Measurements from ENCODE around the gene MIAT.

The MIAT gene

DNA sequence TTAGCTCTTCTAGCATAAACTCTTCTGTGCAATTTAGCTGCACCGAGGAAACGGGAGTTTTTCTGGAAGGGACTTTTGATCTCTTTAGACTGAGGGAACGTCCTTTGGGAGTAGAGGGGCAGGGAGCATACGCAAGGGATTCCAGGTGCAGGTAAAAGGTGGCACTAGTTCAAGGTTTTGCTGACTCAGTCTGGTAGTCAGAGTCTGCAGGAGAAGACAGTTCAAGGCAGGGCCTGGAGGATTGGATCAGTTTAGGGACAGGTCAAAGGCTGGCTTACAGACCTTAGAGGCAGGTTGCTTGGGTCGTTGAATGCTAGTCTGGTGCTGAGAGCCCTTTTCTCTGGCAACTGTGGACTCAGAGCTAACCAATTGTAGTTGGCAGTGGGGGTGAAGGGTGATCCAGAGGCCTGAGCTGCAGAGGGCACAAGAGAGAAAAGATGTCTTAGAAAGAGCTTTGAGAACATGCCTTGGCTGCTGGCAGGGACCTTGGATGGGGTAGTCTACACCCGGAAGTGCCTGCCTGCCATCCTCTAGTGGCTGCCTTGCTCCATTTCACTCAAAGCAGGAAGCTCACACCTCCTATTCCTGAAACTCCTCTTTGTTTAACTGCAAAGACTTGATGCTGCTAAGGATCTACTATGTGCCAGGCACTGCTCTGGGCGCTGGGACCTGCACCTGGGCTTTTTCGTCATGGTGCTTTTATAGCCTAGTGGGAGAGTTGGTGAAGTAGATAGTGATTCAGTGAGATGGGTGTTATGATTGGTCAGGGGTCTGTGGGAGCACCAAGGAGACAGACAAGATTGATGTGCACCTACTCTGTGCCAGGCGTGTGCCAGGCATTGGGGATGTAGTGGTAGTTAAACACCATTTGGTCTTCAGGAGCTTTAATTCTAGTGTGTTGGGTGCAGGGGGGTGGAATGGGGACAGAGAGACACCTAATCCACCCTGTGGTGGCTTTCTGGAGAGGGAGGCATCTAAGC, 17.1 kb downstream of the MIAT start:
- no peak for DNase-seq (ENCODE audit: low read depth in 1 of 2, low spot score in 1 of 2)
- no peak for TF ChIP-seq JUND (IDR thresholded peaks at IDR 0.05; ENCODE audit: low read depth)
- in situ Hi-C loops (cut with HindIII; ENCODE audit: low pct_unique_long_range_greater_than_20kb, low sequenced_read_pairs): no loop called here

- no peak for DNase-seq (ENCODE audit: low read depth in 1 of 2, low spot score in 1 of 2)
- in situ Hi-C loops (cut with HindIII; ENCODE audit: low pct_unique_long_range_greater_than_20kb, low sequenced_read_pairs): no loop called here
- TF ChIP-seq JUND (IDR thresholded peaks at IDR 0.05; ENCODE audit: low read depth): no peak
Observed at GRCh38 chr22:26675687-26676268, 18.4 kb downstream of the MIAT start.

GRCh38 chr22:26677217-26677616, 19.8 kb downstream of the MIAT start:
- in situ Hi-C loops (cut with HindIII; ENCODE audit: low pct_unique_long_range_greater_than_20kb, low sequenced_read_pairs): no loop called here
- no peak for DNase-seq (ENCODE audit: low read depth in 1 of 2, low spot score in 1 of 2)
- TF ChIP-seq JUND (IDR thresholded peaks at IDR 0.05; ENCODE audit: low read depth): no peak

GRCh38 chr22:26679003-26679629, 21.7 kb downstream of the MIAT start:
- in situ Hi-C loops (cut with HindIII; ENCODE audit: low pct_unique_long_range_greater_than_20kb, low sequenced_read_pairs): no loop called here
- no peak for TF ChIP-seq JUND (IDR thresholded peaks at IDR 0.05; ENCODE audit: low read depth)
- DNase-seq (ENCODE audit: low read depth in 1 of 2, low spot score in 1 of 2): peak; percentile 56 to 74

DNA sequence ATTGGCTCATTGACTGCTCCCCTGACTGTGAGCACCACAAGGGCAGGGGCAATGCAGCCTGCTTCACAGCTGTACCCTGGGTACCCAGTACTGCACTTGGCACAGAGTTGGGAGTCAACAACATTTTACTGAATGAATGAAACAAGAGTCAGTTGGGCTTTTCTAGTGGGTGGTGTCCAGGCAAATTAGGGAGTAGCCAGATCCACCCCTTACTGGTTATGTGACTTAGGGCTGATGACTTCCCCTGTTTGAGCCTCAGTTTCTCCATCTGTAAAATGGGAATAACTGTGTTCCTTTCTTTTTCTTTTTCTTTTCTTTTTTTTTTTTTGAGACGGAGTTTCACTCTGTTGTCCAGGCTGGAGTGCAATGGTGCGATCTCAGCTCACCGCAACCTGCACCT, 23.1 kb downstream of the MIAT start:
- no peak for DNase-seq (ENCODE audit: low read depth in 1 of 2, low spot score in 1 of 2)
- no peak for TF ChIP-seq JUND (IDR thresholded peaks at IDR 0.05; ENCODE audit: low read depth)
- in situ Hi-C loops (cut with HindIII; ENCODE audit: low pct_unique_long_range_greater_than_20kb, low sequenced_read_pairs): no loop called here

DNA sequence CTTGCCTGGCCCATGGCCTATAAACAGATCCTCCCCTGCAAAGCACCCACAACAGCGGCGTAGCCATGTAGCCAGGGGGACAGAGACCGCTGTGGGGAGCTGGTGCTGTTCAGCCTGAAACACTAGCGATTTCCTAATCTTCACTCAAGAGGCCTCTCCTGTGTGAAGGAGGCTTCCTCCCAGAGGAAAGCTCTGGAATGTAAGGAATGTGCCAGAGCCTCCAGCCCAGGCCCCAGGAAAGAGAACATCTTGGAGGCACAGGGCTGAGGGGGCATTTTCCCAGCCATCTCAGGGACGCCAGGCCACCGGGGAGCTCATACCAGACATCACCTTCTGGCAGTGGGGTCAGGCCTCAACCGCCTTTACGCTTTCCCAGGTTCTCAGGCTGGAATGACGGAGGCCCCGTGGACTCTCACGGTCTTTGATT, 24.0 kb downstream of the MIAT start:
- no peak for TF ChIP-seq JUND (IDR thresholded peaks at IDR 0.05; ENCODE audit: low read depth)
- in situ Hi-C loops (cut with HindIII; ENCODE audit: low pct_unique_long_range_greater_than_20kb, low sequenced_read_pairs): no loop called here
- no peak for DNase-seq (ENCODE audit: low read depth in 1 of 2, low spot score in 1 of 2)

DNA sequence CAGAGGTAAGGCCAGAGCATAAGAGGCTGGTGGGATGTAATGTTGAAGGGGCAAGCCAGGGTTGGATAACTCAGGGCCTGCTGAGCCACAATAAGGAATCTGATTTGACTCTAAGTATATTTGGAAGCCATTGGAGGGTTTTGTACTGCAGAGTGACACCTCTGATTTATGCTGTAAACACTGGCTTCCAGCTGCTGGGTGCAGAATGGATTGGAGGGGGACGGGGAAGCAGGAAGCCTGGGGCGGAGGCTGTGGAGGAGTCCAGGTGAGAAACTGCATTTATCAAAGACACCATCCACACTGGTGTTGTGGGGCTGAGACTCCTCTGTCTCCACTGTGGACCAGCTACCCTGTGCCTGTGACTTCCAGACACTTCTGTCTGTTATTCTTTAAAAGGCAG, 26.8 kb downstream of the MIAT start:
- in situ Hi-C loops (cut with HindIII; ENCODE audit: low pct_unique_long_range_greater_than_20kb, low sequenced_read_pairs): no loop called here
- no peak for TF ChIP-seq JUND (IDR thresholded peaks at IDR 0.05; ENCODE audit: low read depth)
- no peak for DNase-seq (ENCODE audit: low read depth in 1 of 2, low spot score in 1 of 2)

DNA sequence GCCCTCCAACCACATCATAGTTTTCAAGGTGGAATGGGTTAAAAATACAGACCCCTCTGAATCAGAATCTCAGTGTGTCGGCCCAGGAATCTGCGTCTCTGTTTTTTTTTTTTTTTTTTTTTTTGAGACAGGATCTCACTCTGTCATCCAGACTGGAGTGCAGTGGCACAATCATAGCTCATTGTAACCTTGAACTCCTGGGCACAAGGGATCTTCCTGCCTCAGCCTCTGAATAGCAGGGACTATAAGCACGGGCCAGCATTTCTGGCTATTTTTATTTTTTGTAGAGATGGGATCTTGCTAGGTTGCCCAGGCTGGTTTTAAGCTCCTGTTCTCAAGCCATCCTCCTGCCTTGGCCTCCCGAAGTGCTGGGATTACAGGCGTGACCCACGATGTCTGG, 28.2 kb downstream of the MIAT start:
- in situ Hi-C loops (cut with HindIII; ENCODE audit: low pct_unique_long_range_greater_than_20kb, low sequenced_read_pairs): no loop called here
- DNase-seq (ENCODE audit: low read depth in 1 of 2, low spot score in 1 of 2): no peak
- no peak for TF ChIP-seq JUND (IDR thresholded peaks at IDR 0.05; ENCODE audit: low read depth)

GRCh38 chr22:26687439-26687838, 30.1 kb downstream of the MIAT start:
- no peak for TF ChIP-seq JUND (IDR thresholded peaks at IDR 0.05; ENCODE audit: low read depth)
- DNase-seq (ENCODE audit: low read depth in 1 of 2, low spot score in 1 of 2): no peak
- in situ Hi-C loops (cut with HindIII; ENCODE audit: low pct_unique_long_range_greater_than_20kb, low sequenced_read_pairs): no loop called here

GRCh38 chr22:26689513-26690301, 32.3 kb downstream of the MIAT start:
- TF ChIP-seq JUND (IDR thresholded peaks at IDR 0.05; ENCODE audit: low read depth): no peak
- DNase-seq (ENCODE audit: low read depth in 1 of 2, low spot score in 1 of 2): no peak
- in situ Hi-C loops (cut with HindIII; ENCODE audit: low pct_unique_long_range_greater_than_20kb, low sequenced_read_pairs): no loop called here

DNA sequence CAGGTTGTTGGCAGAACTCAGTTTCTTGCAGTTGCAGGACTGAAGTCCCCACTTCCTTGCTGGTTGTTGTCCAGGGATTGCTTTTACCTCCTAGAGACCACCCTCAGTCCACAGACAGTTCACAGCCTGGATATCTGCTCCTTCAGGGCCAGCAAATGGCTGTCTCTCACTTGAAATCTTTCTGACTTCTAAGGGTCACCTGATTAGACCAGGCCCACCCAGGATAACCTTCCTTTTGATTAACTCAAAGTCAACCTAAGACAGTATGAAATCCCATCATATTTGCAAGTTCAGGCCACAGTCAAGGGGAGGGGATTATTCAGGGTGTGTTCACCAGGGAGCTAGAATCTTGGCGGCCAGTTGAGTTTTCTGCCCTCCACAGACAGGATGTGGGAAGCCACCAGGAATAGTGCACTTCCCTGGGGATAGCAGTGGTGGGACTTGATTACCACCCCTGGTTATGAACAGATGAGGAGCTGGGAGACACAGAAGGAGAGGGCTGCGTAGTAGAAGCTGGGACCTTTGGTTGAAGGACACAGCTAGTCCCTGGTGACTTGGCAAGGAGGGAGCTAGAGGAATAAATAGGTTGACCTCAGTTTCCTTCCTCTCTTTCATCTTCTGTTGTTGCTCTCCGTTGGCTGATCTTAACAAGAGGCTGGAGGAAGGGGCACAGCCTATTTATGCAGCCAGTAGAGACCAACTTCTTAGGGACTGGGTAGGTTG, 33.4 kb downstream of the MIAT start:
- in situ Hi-C loops (cut with HindIII; ENCODE audit: low pct_unique_long_range_greater_than_20kb, low sequenced_read_pairs): no loop called here
- no peak for DNase-seq (ENCODE audit: low read depth in 1 of 2, low spot score in 1 of 2)
- TF ChIP-seq JUND (IDR thresholded peaks at IDR 0.05; ENCODE audit: low read depth): no peak

GRCh38 chr22:26691377-26691716, 34.0 kb downstream of the MIAT start:
- TF ChIP-seq JUND (IDR thresholded peaks at IDR 0.05; ENCODE audit: low read depth): no peak
- in situ Hi-C loops (cut with HindIII; ENCODE audit: low pct_unique_long_range_greater_than_20kb, low sequenced_read_pairs): no loop called here
- no peak for DNase-seq (ENCODE audit: low read depth in 1 of 2, low spot score in 1 of 2)

Measured in T47D (cell line).